Measurements from ENCODE around the gene LZTS3.

LZTS3 gene

DNA sequence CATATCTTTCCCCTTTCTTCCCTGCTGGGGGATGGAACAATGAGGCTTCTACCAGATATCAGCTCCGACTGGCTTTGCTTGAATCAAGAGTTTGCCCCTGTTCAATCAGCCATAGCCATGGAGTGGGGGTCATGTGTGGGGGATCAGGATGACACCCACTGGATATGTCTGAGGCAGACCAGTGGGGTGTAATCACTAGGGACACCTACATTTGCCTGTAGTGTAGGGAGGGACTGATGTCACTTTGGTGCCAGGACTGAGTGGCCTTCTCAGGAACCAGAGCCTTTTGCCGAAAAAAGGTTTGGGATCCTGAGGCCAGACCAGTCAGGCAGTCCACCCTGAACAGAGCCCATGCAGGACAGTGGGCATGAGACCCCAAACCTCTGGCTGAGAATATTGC lies 37.0 kb upstream of the LZTS3 start:
- Histone ChIP-seq H3K27me3 (no peaks in the 10 kb centered on the region), H3K9me3 (no peaks in the 10 kb centered on the region), H3K36me3 (peaks cover 1% of the 10 kb centered on the region), H3K27ac (no peak overlapping the region), H3K4me3 (ENCODE audit: low read depth in 1 of 2, low read length in 1 of 2) (peak overlapping the region; percentile 78 to 93), H3K4me1 (ENCODE audit: control insufficient read depth in 1 of 2, insufficient read depth in 1 of 2, low read depth in 1 of 2, low read length in 1 of 2) (peaks cover 10 to 13% of the 10 kb centered on the region in 2 experiments)
- no peak for TF ChIP-seq CTCF (IDR thresholded peaks at IDR 0.05)

DNA sequence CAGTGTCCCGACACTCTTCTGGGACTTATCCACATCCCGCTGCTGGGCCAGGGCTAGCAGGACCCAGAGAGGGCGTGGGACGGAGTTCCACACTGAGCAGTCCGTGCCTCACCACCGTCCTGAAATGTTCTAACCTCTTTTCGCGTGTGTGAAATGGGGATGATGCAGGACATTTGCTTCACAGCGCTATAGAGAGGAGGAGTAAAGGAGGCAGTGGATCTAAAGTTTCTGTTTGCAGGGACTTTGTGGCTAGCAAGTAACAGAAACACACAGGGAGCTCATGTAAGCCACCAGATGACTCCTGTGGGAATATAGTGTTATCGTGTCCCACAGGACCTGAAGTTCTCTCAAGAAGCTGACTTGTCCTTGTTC lies 36.6 kb upstream of the LZTS3 start:
- TF ChIP-seq CTCF (IDR thresholded peaks at IDR 0.05): no peak
- Histone ChIP-seq H3K27ac (peak overlapping the region; percentile 72), H3K27me3 (no peaks in the 10 kb centered on the region), H3K9me3 (no peaks in the 10 kb centered on the region), H3K4me3 (ENCODE audit: low read depth in 1 of 2, low read length in 1 of 2) (peak overlapping the region; percentile 78 to 93), H3K4me1 (ENCODE audit: control insufficient read depth in 1 of 2, insufficient read depth in 1 of 2, low read depth in 1 of 2, low read length in 1 of 2) (peaks cover 10 to 13% of the 10 kb centered on the region in 2 experiments), H3K36me3 (no peaks in the 10 kb centered on the region)

DNA sequence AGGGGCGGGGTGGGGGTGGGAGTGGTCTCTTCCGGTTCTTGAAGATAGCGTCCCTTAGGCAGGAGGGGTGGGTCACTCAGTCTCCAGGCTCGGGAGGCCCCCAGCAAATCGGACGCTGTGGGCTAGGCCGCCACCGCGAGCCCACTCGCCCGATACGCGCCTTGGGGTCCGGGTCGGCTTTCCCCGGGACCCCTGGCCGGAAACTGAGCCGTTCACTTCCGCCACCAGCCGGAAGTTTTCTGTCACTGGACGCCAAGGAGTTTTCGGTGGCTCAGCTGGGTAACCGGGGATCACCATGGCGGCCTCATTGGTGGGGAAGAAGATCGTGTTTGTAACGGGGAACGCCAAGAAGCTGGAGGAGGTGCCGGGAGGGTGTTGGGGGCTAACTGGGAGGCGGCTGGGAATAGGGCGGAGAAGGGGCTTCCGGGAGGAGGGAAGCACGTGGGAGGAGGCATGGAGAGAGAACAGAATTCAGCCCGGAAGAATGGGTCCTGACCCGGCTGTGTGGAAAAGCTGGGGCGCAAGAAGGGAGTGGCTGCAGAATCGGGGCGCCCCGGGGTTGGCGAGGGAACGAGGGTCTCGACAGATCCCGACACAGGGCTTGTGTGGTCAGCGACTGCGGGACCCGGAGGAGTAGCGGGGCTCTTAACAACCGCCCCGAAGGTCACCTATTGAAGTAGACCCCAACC lies 36.1 kb upstream of the LZTS3 start, which contains the start of gene ITPA:
Gene ITPA, plus strand, starts transcription at position 242 of the 689 bp plus-strand sequence. Its CDS starts 54 bp downstream, at position 296.
- Histone ChIP-seq H3K36me3 (no peaks in the 10 kb centered on the region), H3K4me1 (ENCODE audit: control insufficient read depth in 1 of 2, insufficient read depth in 1 of 2, low read depth in 1 of 2, low read length in 1 of 2) (peaks cover 13 to 14% of the 10 kb centered on the region in 2 experiments), H3K9me3 (no peaks in the 10 kb centered on the region), H3K27ac (peak within 1 kb of the TSS; percentile 72), H3K27me3 (no peaks in the 10 kb centered on the region), H3K4me3 (ENCODE audit: low read depth in 1 of 2, low read length in 1 of 2) (peak within 1 kb of the TSS; percentile 78 to 93)
- TF ChIP-seq CTCF (IDR thresholded peaks at IDR 0.05): no peak

- H3K27me3 ChIP-seq: no peaks in the 10 kb centered on the region
- peaks cover 16% of the 10 kb centered on the region in 2 experiments for H3K4me1 ChIP-seq (ENCODE audit: control insufficient read depth in 1 of 2, insufficient read depth in 1 of 2, low read depth in 1 of 2, low read length in 1 of 2)
- H3K9me3 ChIP-seq: no peaks in the 10 kb centered on the region
- H3K27ac ChIP-seq: peak overlapping the region; percentile 72
- H3K4me3 ChIP-seq (ENCODE audit: low read depth in 1 of 2, low read length in 1 of 2): peak overlapping the region; percentile 78 to 93
- no peak for TF ChIP-seq CTCF (IDR thresholded peaks at IDR 0.05)
- H3K36me3 ChIP-seq: no peaks in the 10 kb centered on the region
These were observed 35.5 kb upstream of the LZTS3 start for GRCh38 chr20:3208786-3209256.

DNA sequence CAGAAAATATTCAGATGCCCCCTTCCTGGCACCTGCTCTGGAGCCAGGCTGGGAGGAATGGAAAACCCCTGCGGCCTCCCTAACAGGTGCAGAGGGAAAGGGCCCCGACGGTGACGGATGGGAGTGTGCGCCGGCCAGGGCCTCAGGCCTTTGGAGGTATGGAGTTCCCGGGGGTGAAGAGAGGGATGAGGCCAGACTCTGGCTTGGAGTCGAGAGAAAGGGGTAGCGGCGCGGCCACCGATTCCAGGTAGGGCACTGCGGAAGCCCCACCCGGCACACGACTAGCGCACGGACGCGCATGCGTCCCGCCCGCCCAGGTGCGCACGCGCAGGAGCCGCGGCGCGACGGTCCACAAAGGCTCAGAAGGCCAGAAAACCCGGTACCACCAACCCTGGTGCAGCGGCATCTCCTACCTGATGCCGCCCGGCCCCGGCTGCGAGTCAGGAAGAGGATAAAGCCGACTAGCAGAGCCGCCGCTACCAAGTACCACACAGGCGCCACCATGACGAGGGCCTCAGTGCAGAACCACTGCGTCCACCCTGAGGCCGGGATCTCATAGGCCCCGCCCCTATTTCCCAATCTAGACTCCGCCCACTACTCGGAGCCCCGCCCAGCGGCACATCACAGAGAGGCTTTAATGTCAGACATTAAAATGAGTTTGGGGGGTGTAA lies 30.9 kb upstream of the LZTS3 start, which contains the start of gene DDRGK1:
Gene DDRGK1, minus strand, starts transcription at position 559 of the 671 bp plus-strand sequence. Its CDS starts 55 bp downstream, at position 504.
- no peaks in the 10 kb centered on the region for H3K9me3 ChIP-seq
- peaks cover 12 to 14% of the 10 kb centered on the region in 2 experiments for H3K4me1 ChIP-seq (ENCODE audit: control insufficient read depth in 1 of 2, insufficient read depth in 1 of 2, low read depth in 1 of 2, low read length in 1 of 2)
- no peak for TF ChIP-seq CTCF (IDR thresholded peaks at IDR 0.05)
- H3K27me3 ChIP-seq: no peaks in the 10 kb centered on the region
- peaks cover 21% of the 10 kb centered on the region for H3K36me3 ChIP-seq
- H3K27ac ChIP-seq: peak within 1 kb of the TSS; percentile 80
- peak within 1 kb of the TSS; percentile 78 to 93 for H3K4me3 ChIP-seq (ENCODE audit: low read depth in 1 of 2, low read length in 1 of 2)
